ENCODE results near the gene ARHGEF10L.

Gene ARHGEF10L

DNA sequence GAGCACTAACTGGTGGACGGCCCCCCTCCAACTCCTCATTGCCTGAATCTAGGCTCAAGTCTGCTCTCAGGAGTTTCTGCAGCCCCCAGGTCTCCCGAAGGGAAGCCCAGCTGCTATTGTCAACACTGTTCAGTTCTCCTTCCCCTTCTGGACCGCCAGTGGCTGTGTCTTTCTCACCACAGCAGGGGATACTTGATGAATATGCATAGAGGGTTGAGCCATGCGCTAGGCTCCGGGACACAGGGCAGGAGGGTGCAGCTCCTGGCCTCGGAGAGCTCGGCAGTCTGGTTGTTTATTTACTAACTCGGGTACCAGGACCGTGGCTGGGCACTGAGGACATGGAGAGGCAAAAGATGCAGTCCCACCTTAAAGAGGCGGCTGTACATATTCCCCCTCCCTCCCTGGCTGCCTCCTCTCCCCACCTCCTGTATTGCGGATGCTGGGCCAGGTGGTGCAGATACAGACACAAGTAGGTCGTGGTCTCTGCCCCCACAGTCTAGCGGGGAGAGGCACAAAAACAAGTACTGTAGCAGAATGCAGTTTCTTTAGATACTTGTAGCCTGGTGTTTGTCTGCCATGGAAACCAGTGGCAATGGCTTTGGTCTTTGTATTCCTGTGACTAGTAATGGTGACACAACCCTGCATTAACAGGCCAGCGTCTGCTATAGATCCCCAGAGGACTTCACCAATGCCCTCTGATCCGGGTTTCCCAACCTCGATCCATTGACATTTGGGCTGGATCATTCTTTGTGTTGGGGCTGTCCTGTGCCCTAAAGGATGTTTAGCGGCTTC, 26.2 kb downstream of the ARHGEF10L start:
- no peak overlapping the region for H3K4me3 ChIP-seq (ENCODE audit: insufficient read depth in 1 of 2, low read depth in 1 of 2, low read length in 2 of 2)
- peaks cover 25% of the 10 kb centered on the region for H3K79me1 ChIP-seq (replicated peaks; ENCODE audit: low read length, poor library complexity, severe bottlenecking)
- no peak overlapping the region for H2BK5ac ChIP-seq (ENCODE audit: low read depth, low read length, poor library complexity, severe bottlenecking)
- no peak overlapping the region for H3K18ac ChIP-seq (ENCODE audit: low read depth in 1 of 2, low read length in 2 of 2)
- H2BK12ac ChIP-seq (ENCODE audit: low read length in 2 of 2) = peak overlapping the region in 1 of 2 experiments; percentile 25
- no peak overlapping the region for H3K23ac ChIP-seq (ENCODE audit: low read length in 2 of 2)
- no peak overlapping the region for H3K9ac ChIP-seq (ENCODE audit: low read length)
- no peak overlapping the region for H3K4me2 ChIP-seq (ENCODE audit: low read length, poor library complexity, severe bottlenecking)
- no peak overlapping the region for H3K27ac ChIP-seq (ENCODE audit: low read length, poor library complexity, severe bottlenecking)
- H3K9me3 ChIP-seq (ENCODE audit: control insufficient read depth, low read length) = no peaks in the 10 kb centered on the region
- no peak overlapping the region for H2BK15ac ChIP-seq (ENCODE audit: low read depth, poor library complexity, severe bottlenecking)
- WGBS = 53% methylated on average over 17 of the region's 17 CpGs
- H2AFZ ChIP-seq (ENCODE audit: low read depth, low read length) = no peak overlapping the region
- no peaks in the 10 kb centered on the region for H3K27me3 ChIP-seq (ENCODE audit: control insufficient read depth in 1 of 2, insufficient read depth in 1 of 2, low read length in 2 of 2)
- peaks cover 53% of the 10 kb centered on the region for H3K4me1 ChIP-seq (ENCODE audit: control insufficient read depth, insufficient read depth, low read depth, low read length)
- H3K4ac ChIP-seq (ENCODE audit: low read depth in 1 of 2, low read length in 2 of 2) = no peak overlapping the region
- H4K8ac ChIP-seq (ENCODE audit: low read length) = peak overlapping the region; percentile 35
- no peak overlapping the region for H2BK120ac ChIP-seq (ENCODE audit: low read depth, low read length)
- peak; percentile 14 for DNase-seq
- H4K91ac ChIP-seq (ENCODE audit: low read length) = no peak overlapping the region
- no peak overlapping the region for H2AK5ac ChIP-seq (ENCODE audit: low read length, severe bottlenecking)
- H3K14ac ChIP-seq (ENCODE audit: low read length in 2 of 2) = peak overlapping the region in 1 of 2 experiments; percentile 35
- H3K36me3 ChIP-seq (ENCODE audit: control insufficient read depth in 1 of 2, insufficient read depth in 2 of 2, low read depth in 1 of 2, low read length in 2 of 2) = no peaks in the 10 kb centered on the region

DNA sequence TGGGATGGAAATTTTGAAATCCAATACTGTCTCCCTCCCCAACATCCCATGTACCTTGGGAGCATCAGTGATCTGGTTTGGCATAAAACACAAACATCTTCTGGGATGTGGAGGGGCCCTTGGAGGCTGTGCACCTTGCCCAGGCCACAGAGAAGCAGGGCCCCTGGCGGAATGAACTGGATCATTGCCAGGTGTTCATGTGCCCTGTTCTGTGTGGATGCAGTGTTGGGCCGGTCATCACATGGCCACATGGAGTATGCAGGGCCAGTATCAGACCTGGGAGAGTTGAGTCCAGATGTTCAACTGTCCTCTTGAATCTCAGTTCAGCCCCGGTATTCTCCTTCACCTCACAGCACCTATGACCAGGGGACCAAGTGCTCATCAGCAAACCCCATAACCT, 26.9 kb downstream of the ARHGEF10L start:
- DNase-seq = no peak
- Histone ChIP-seq H3K27me3 (ENCODE audit: control insufficient read depth in 1 of 2, insufficient read depth in 1 of 2, low read length in 2 of 2) (no peaks in the 10 kb centered on the region), H3K4me2 (ENCODE audit: low read length, poor library complexity, severe bottlenecking) (no peak overlapping the region), H4K8ac (ENCODE audit: low read length) (peak overlapping the region; percentile 45), H3K18ac (ENCODE audit: low read depth in 1 of 2, low read length in 2 of 2) (no peak overlapping the region), H4K91ac (ENCODE audit: low read length) (no peak overlapping the region), H2BK12ac (ENCODE audit: low read length in 2 of 2) (peak overlapping the region in 1 of 2 experiments; percentile 49), H2BK5ac (ENCODE audit: low read depth, low read length, poor library complexity, severe bottlenecking) (no peak overlapping the region), H3K4me1 (ENCODE audit: control insufficient read depth, insufficient read depth, low read depth, low read length) (peaks cover 48% of the 10 kb centered on the region), H3K9ac (ENCODE audit: low read length) (no peak overlapping the region), H2AFZ (ENCODE audit: low read depth, low read length) (no peak overlapping the region), H3K4ac (ENCODE audit: low read depth in 1 of 2, low read length in 2 of 2) (no peak overlapping the region), H3K14ac (ENCODE audit: low read length in 2 of 2) (no peak overlapping the region), H3K79me1 (replicated peaks; ENCODE audit: low read length, poor library complexity, severe bottlenecking) (peaks cover 30% of the 10 kb centered on the region), H3K9me3 (ENCODE audit: control insufficient read depth, low read length) (no peaks in the 10 kb centered on the region), H3K27ac (ENCODE audit: low read length, poor library complexity, severe bottlenecking) (no peak overlapping the region), H3K36me3 (ENCODE audit: control insufficient read depth in 1 of 2, insufficient read depth in 2 of 2, low read depth in 1 of 2, low read length in 2 of 2) (no peaks in the 10 kb centered on the region), H2AK5ac (ENCODE audit: low read length, severe bottlenecking) (no peak overlapping the region), H2BK15ac (ENCODE audit: low read depth, poor library complexity, severe bottlenecking) (no peak overlapping the region), H3K4me3 (ENCODE audit: insufficient read depth in 1 of 2, low read depth in 1 of 2, low read length in 2 of 2) (no peak overlapping the region), H2BK120ac (ENCODE audit: low read depth, low read length) (no peak overlapping the region), H3K23ac (ENCODE audit: low read length in 2 of 2) (no peak overlapping the region)
- 95% methylated on average over 3 of the region's 3 CpGs for WGBS

DNA sequence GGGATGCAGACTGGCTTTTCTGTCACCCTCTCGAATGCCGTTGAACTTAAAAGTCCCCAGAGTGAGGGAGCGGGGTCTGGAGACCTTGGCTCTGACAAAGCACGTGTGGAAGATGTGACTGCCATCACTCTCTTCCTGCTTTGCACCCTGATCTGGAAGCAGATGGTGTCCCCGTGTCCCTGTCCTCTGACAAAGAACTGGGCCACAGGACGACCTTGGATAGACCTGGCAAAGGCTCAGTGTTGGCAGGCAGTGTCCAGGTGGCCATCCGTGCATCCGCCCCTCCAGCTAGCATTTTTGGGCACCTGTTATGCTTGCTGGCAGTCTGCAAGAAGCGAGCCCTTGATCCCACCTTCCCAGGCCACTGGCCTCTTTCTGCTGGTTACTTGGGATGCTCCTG, 27.4 kb downstream of the ARHGEF10L start:
- no peaks in the 10 kb centered on the region for H3K9me3 ChIP-seq (ENCODE audit: control insufficient read depth, low read length)
- no peak overlapping the region for H3K18ac ChIP-seq (ENCODE audit: low read depth in 1 of 2, low read length in 2 of 2)
- H4K8ac ChIP-seq (ENCODE audit: low read length) = no peak overlapping the region
- WGBS = 96% methylated on average over 9 of the region's 9 CpGs
- H3K4me1 ChIP-seq (ENCODE audit: control insufficient read depth, insufficient read depth, low read depth, low read length) = peaks cover 43% of the 10 kb centered on the region
- H3K27ac ChIP-seq (ENCODE audit: low read length, poor library complexity, severe bottlenecking) = no peak overlapping the region
- no peak overlapping the region for H4K91ac ChIP-seq (ENCODE audit: low read length)
- H3K4me3 ChIP-seq (ENCODE audit: insufficient read depth in 1 of 2, low read depth in 1 of 2, low read length in 2 of 2) = no peak overlapping the region
- H2BK5ac ChIP-seq (ENCODE audit: low read depth, low read length, poor library complexity, severe bottlenecking) = no peak overlapping the region
- H2BK15ac ChIP-seq (ENCODE audit: low read depth, poor library complexity, severe bottlenecking) = no peak overlapping the region
- H2AK5ac ChIP-seq (ENCODE audit: low read length, severe bottlenecking) = no peak overlapping the region
- no peak overlapping the region for H3K4me2 ChIP-seq (ENCODE audit: low read length, poor library complexity, severe bottlenecking)
- H3K14ac ChIP-seq (ENCODE audit: low read length in 2 of 2) = no peak overlapping the region
- H3K9ac ChIP-seq (ENCODE audit: low read length) = no peak overlapping the region
- no peaks in the 10 kb centered on the region for H3K36me3 ChIP-seq (ENCODE audit: control insufficient read depth in 1 of 2, insufficient read depth in 2 of 2, low read depth in 1 of 2, low read length in 2 of 2)
- no peak overlapping the region for H2AFZ ChIP-seq (ENCODE audit: low read depth, low read length)
- H3K4ac ChIP-seq (ENCODE audit: low read depth in 1 of 2, low read length in 2 of 2) = no peak overlapping the region
- H3K79me1 ChIP-seq (replicated peaks; ENCODE audit: low read length, poor library complexity, severe bottlenecking) = peaks cover 33% of the 10 kb centered on the region
- H2BK12ac ChIP-seq (ENCODE audit: low read length in 2 of 2) = no peak overlapping the region
- no peak for DNase-seq
- H2BK120ac ChIP-seq (ENCODE audit: low read depth, low read length) = no peak overlapping the region
- no peaks in the 10 kb centered on the region for H3K27me3 ChIP-seq (ENCODE audit: control insufficient read depth in 1 of 2, insufficient read depth in 1 of 2, low read length in 2 of 2)
- no peak overlapping the region for H3K23ac ChIP-seq (ENCODE audit: low read length in 2 of 2)

- no peak overlapping the region for H3K4me2 ChIP-seq (ENCODE audit: low read length, poor library complexity, severe bottlenecking)
These were observed 28.1 kb downstream of the ARHGEF10L start for GRCh38 chr1:17567582-17567981.

More at GRCh38 chr1:17567582-17567981, 28.1 kb downstream of the ARHGEF10L start:
- no peak overlapping the region for H3K14ac ChIP-seq (ENCODE audit: low read length in 2 of 2)
- peak overlapping the region; percentile 28 for H4K91ac ChIP-seq (ENCODE audit: low read length)
- H3K4me3 ChIP-seq (ENCODE audit: insufficient read depth in 1 of 2, low read depth in 1 of 2, low read length in 2 of 2) = no peak overlapping the region
- H3K27me3 ChIP-seq (ENCODE audit: control insufficient read depth in 1 of 2, insufficient read depth in 1 of 2, low read length in 2 of 2) = no peaks in the 10 kb centered on the region
- no peak overlapping the region for H2BK5ac ChIP-seq (ENCODE audit: low read depth, low read length, poor library complexity, severe bottlenecking)
- no peak overlapping the region for H2BK120ac ChIP-seq (ENCODE audit: low read depth, low read length)
- H3K23ac ChIP-seq (ENCODE audit: low read length in 2 of 2) = no peak overlapping the region
- no peaks in the 10 kb centered on the region for H3K9me3 ChIP-seq (ENCODE audit: control insufficient read depth, low read length)
- H3K4ac ChIP-seq (ENCODE audit: low read depth in 1 of 2, low read length in 2 of 2) = no peak overlapping the region
- no peak overlapping the region for H3K27ac ChIP-seq (ENCODE audit: low read length, poor library complexity, severe bottlenecking)
- H4K8ac ChIP-seq (ENCODE audit: low read length) = no peak overlapping the region
- WGBS = 88% methylated on average over 5 of the region's 6 CpGs
- no peak overlapping the region for H2AFZ ChIP-seq (ENCODE audit: low read depth, low read length)
- no peak overlapping the region for H2BK12ac ChIP-seq (ENCODE audit: low read length in 2 of 2)
- H3K18ac ChIP-seq (ENCODE audit: low read depth in 1 of 2, low read length in 2 of 2) = no peak overlapping the region
- H2AK5ac ChIP-seq (ENCODE audit: low read length, severe bottlenecking) = peak overlapping the region; percentile 11
- H3K36me3 ChIP-seq (ENCODE audit: control insufficient read depth in 1 of 2, insufficient read depth in 2 of 2, low read depth in 1 of 2, low read length in 2 of 2) = no peaks in the 10 kb centered on the region
- peaks cover 39% of the 10 kb centered on the region for H3K4me1 ChIP-seq (ENCODE audit: control insufficient read depth, insufficient read depth, low read depth, low read length)
- DNase-seq = no peak
- peak overlapping the region; percentile 89 for H3K9ac ChIP-seq (ENCODE audit: low read length)
- no peak overlapping the region for H2BK15ac ChIP-seq (ENCODE audit: low read depth, poor library complexity, severe bottlenecking)
- peaks cover 39% of the 10 kb centered on the region for H3K79me1 ChIP-seq (replicated peaks; ENCODE audit: low read length, poor library complexity, severe bottlenecking)
